GM23338 (cell line): ENCODE results near the gene SMTNL1. TPM values are rescaled to one million over a fixed set of nuclear protein-coding genes. Genes with fewer than 3 reads are reported as not detected.

Experiments used
- CREB1 ChIP-seq: fragments of 250-450 bp; sonication (Bioruptor Pico); IDR thresholded peaks from 2 replicates; pipeline ENCODE4 v1.5.0; 2020; ENCODE audit warnings: low read depth, mild to moderate bottlenecking, moderate library complexity
- CTCF ChIP-seq, 2 experiments: fragments of 200-600 bp in 1 of 2; sonication (generic) in 1 of 2; conservative IDR thresholded peaks; 2 replicates each; pipeline versions ENCODE4 v1.5.1 to v1.6.1; 2016 to 2017; ENCODE audit warnings: antibody characterized with exemption in 2 of 2, low read depth in 2 of 2, mild to moderate bottlenecking in 2 of 2, moderate library complexity in 1 of 2
- ETS1 ChIP-seq: IDR thresholded peaks from 2 replicates; pipeline ENCODE4 v1.6.1; 2016; ENCODE audit warnings: antibody characterized with exemption
- EZH2 ChIP-seq: fragments of 200-600 bp; sonication (generic); IDR thresholded peaks from one replicate; pipeline ENCODE4 v1.8.0; 2017; ENCODE audit warnings: antibody characterized with exemption, mild to moderate bottlenecking, low read depth; ENCODE audit not compliant: unreplicated experiment
- NANOG ChIP-seq: IDR thresholded peaks from 2 replicates; pipeline ENCODE4 v1.6.1; 2016; ENCODE audit warnings: antibody characterized with exemption, borderline replicate concordance
- POLR2AphosphoS5 ChIP-seq: IDR thresholded peaks from 2 replicates; pipeline ENCODE4 v1.6.1; 2016; ENCODE audit warnings: antibody characterized with exemption, low read depth
- ZNF331 ChIP-seq: fragments of 250-450 bp; sonication (Bioruptor Pico); IDR thresholded peaks from 2 replicates; pipeline ENCODE4 v1.5.0; 2020; ENCODE audit warnings: low read depth, mild to moderate bottlenecking, moderate library complexity
- ZNF462 ChIP-seq: fragments of 250-450 bp; sonication (Bioruptor Pico); IDR thresholded peaks from 2 replicates; pipeline ENCODE4 v1.5.0; 2020; ENCODE audit warnings: mild to moderate bottlenecking, moderate library complexity
- polyA plus RNA-seq: library from polyadenylated mRNA; unstranded; fragments of >200 nt; fragmentation: Nextera tagmentation; extraction: Ambion mirVana; gene quantifications from 2 replicates; pipeline ENCODE4 v1.2.1, GENCODE V29; 2016
- total RNA-seq: library from RNA; depleted of rRNA; stranded (reverse); fragments of >200 nt; shearing (Covaris generic); gene quantifications from 2 replicates; pipeline ENCODE4 v1.2.3, GENCODE V29; 2014
- TF ChIP-seq, protein P1 (sequence below): IDR thresholded peaks from one replicate; pipeline ENCODE4 v1.6.1; 2018; ENCODE audit warnings: antibody characterized with exemption; ENCODE audit not compliant: unreplicated experiment

Gene SMTNL1
- total and polyA plus RNA-seq, 2 experiments from 2014 or later, result 0.31 to 0.70 TPM

DNA sequence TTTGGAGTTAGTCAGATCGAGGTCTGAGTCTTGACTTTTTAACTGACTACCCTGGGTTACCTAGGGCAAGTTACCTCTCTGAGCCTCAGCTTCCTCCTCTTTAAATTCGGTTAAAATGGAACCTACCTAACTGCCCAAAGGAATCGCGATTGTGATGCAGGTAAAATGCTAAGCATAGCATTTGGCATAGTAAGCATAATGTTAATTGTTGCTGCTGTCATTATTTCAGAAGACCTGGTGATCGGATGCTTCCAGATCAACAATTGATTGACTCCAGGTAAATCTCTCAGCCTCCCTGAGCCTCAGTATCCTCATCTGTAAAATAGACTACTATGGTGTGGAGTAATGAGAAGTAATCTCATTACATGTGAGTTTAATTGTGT, 21.3 kb upstream of the SMTNL1 start (continued):
- no peak for TF ChIP-seq ZNF462 (CRISPR knock-in tag)
- no peak for TF ChIP-seq CTCF (conservative IDR thresholded peaks at IDR 0.05; ENCODE audit: low read depth in 2 of 2)
- TF ChIP-seq POLR2AphosphoS5, result no peak
- no peak for TF ChIP-seq ETS1
- TF ChIP-seq EZH2, result no peak
- no peak for TF ChIP-seq CREB1 (CRISPR knock-in tag)
- no peak for TF ChIP-seq NANOG
- TF ChIP-seq, protein P1, sequence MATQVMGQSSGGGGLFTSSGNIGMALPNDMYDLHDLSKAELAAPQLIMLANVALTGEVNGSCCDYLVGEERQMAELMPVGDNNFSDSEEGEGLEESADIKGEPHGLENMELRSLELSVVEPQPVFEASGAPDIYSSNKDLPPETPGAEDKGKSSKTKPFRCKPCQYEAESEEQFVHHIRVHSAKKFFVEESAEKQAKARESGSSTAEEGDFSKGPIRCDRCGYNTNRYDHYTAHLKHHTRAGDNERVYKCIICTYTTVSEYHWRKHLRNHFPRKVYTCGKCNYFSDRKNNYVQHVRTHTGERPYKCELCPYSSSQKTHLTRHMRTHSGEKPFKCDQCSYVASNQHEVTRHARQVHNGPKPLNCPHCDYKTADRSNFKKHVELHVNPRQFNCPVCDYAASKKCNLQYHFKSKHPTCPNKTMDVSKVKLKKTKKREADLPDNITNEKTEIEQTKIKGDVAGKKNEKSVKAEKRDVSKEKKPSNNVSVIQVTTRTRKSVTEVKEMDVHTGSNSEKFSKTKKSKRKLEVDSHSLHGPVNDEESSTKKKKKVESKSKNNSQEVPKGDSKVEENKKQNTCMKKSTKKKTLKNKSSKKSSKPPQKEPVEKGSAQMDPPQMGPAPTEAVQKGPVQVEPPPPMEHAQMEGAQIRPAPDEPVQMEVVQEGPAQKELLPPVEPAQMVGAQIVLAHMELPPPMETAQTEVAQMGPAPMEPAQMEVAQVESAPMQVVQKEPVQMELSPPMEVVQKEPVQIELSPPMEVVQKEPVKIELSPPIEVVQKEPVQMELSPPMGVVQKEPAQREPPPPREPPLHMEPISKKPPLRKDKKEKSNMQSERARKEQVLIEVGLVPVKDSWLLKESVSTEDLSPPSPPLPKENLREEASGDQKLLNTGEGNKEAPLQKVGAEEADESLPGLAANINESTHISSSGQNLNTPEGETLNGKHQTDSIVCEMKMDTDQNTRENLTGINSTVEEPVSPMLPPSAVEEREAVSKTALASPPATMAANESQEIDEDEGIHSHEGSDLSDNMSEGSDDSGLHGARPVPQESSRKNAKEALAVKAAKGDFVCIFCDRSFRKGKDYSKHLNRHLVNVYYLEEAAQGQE, result no peak
- no peak for TF ChIP-seq ZNF331
